ENCODE results near the gene ARHGAP26. TPM values are rescaled to one million over a fixed set of nuclear protein-coding genes. Genes with fewer than 3 reads are reported as not detected.

Gene ARHGAP26
- total RNA-seq, 1 donor from 2014 or later: 42.1 TPM

GRCh38 chr5:143217065-143217803 is 447.1 kb downstream of the ARHGAP26 start:
- peak in 1 of 2 donors; percentile 29 for ATAC-seq
- Histone ChIP-seq H3K9me3 (no peaks in the 10 kb centered on the region), H3K4me1 (peaks cover 43% of the 10 kb centered on the region), H3K4me3 (no peak overlapping the region), H3K36me3 (peaks cover 5% of the 10 kb centered on the region), H3K27ac (no peak overlapping the region), H3K27me3 (ENCODE audit: low read depth) (no peaks in the 10 kb centered on the region)
- intact Hi-C loops (cut with DNase I): no loop called here
- no peak for DNase-seq
- TF ChIP-seq CTCF (IDR thresholded peaks at IDR 0.05): no peak

- TF ChIP-seq CTCF (IDR thresholded peaks at IDR 0.05): no peak
- Histone ChIP-seq H3K4me3 (no peak overlapping the region), H3K27ac (no peak overlapping the region)
Observed at GRCh38 chr5:143217804-143218160, 447.6 kb downstream of the ARHGAP26 start.

GRCh38 chr5:143218517-143219170 is 448.5 kb downstream of the ARHGAP26 start:
- Histone ChIP-seq H3K4me1 (peaks cover 48% of the 10 kb centered on the region), H3K4me3 (no peak overlapping the region), H3K27me3 (ENCODE audit: low read depth) (no peaks in the 10 kb centered on the region), H3K36me3 (peaks cover 5% of the 10 kb centered on the region), H3K27ac (no peak overlapping the region), H3K9me3 (no peaks in the 10 kb centered on the region)
- no peak for TF ChIP-seq CTCF (IDR thresholded peaks at IDR 0.05)
- ATAC-seq (no peak), DNase-seq (no peak)
- intact Hi-C loops (cut with DNase I): no loop called here

More at GRCh38 chr5:143217804-143218160, 447.6 kb downstream of the ARHGAP26 start:
- no peak for DNase-seq
- Histone ChIP-seq H3K4me1 (peaks cover 48% of the 10 kb centered on the region), H3K36me3 (peaks cover 5% of the 10 kb centered on the region), H3K9me3 (no peaks in the 10 kb centered on the region), H3K27me3 (ENCODE audit: low read depth) (no peaks in the 10 kb centered on the region)
- no peak for ATAC-seq
- intact Hi-C loops (cut with DNase I): no loop called here

GRCh38 chr5:143219696-143220095 is 449.5 kb downstream of the ARHGAP26 start:
- Histone ChIP-seq H3K4me1 (peaks cover 48% of the 10 kb centered on the region), H3K9me3 (no peaks in the 10 kb centered on the region)

GRCh38 chr5:143220748-143221251 is 450.6 kb downstream of the ARHGAP26 start:
- no peaks in the 10 kb centered on the region for H3K9me3 ChIP-seq
- H3K4me1 ChIP-seq: peaks cover 48% of the 10 kb centered on the region
- ATAC-seq (no peak), DNase-seq (no peak)
- peak overlapping the region; percentile 61 for H3K27ac ChIP-seq
- intact Hi-C loops (cut with DNase I): no loop called here
- H3K36me3 ChIP-seq: no peaks in the 10 kb centered on the region
- TF ChIP-seq CTCF (IDR thresholded peaks at IDR 0.05): no peak
- peak overlapping the region; percentile 12 for H3K4me3 ChIP-seq
- H3K27me3 ChIP-seq (ENCODE audit: low read depth): no peaks in the 10 kb centered on the region

More at GRCh38 chr5:143219696-143220095, 449.5 kb downstream of the ARHGAP26 start:
- ATAC-seq (no peak), DNase-seq (no peak)
- intact Hi-C loops (cut with DNase I): no loop called here
- H3K4me3 ChIP-seq: no peak overlapping the region
- TF ChIP-seq CTCF (IDR thresholded peaks at IDR 0.05): no peak
- H3K27me3 ChIP-seq (ENCODE audit: low read depth): no peaks in the 10 kb centered on the region
- peaks cover 5% of the 10 kb centered on the region for H3K36me3 ChIP-seq
- H3K27ac ChIP-seq: peak overlapping the region; percentile 61
